HG02610 (cell line): ENCODE data around the gene CAT.

Experiments
- ATAC-seq: cut with Tn5 transposase; IDR thresholded peaks from one replicate; pipeline ENCODE4 v1.9.1; 2021; ENCODE audit warnings: mild to moderate bottlenecking, moderate library complexity; ENCODE audit not compliant: unreplicated experiment

CAT gene

DNA sequence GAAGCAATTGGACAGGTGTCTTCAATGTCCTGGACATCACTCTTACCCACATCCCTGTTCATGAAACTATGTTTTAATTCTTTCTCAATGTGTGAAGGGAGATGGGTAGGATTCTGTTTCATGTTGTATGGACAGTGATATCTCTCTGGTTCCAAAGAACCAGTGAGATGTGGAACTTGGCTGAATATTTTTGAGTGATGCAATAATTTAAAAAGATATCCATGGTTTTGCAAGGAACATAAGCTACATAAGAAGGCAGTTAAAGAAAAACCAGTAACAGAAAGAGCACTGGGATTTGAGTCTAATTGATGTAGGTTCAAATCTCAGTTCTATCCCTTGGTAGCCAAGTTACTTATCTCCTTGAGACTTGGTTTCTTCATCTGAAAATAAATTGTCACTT lies 82.5 kb downstream of the CAT start:
- ATAC-seq: no peak
